HG03439 (cell line): Measurements from ENCODE around the gene CDK5RAP3.
A peak's percentile ranks its signal among the peaks of the same experiment; 100 is the strongest.

Experiments used
- ATAC-seq: cut with Tn5 transposase; IDR thresholded peaks from one replicate; pipeline ENCODE4 v1.9.1; 2021; ENCODE audit warnings: mild to moderate bottlenecking, moderate library complexity; ENCODE audit not compliant: unreplicated experiment

CDK5RAP3 gene

GRCh38 chr17:48022901-48023300 lies 52.0 kb downstream of the CDK5RAP3 start:
- no peak for ATAC-seq

GRCh38 chr17:48023400-48024148 lies 52.7 kb downstream of the CDK5RAP3 start:
- no peak for ATAC-seq

GRCh38 chr17:48024149-48025039 lies 53.5 kb downstream of the CDK5RAP3 start:
- ATAC-seq, result no peak

DNA sequence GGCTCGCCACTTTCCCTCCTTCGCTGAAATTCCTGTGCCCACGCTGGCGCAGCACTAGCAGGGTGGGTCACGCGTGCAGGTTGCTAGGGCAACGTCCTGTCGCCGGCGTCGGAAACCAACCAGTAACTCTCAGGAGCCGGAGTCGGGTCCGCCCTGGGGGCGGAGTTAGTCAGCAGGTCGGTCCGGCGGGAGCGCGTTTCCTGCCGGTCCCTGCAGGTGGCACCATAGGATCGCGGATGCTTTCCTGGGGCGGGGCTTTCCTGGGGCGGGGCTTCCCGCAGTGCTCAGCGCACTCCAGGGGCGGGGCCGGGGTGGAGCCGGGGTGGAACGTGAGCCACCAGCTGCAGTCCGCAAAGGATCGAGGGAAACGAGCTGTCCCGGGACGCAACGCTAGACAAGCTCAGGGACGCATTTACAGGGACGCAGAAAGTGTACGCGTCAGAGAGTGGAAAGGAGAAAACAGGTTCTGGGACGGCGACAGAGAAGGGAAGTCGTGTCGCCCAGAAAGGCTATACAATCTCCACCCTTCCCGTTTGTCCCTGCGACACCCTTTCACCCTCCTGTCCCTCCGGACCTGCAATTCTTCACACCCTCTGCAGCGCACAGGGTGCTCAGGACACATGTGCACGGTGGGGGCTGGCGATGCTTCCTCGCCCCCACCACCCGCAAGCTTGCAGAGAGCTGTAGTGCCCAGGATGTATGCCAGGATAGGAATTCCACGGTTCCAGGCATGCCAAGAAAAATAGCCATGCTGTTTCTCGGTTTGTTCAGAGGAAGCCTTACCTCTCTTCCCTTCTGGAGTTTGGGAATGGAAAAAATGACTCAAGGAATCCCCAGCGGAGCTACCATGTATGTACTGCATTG lies 54.4 kb downstream of the CDK5RAP3 start:
- peak; percentile 78 for ATAC-seq

DNA sequence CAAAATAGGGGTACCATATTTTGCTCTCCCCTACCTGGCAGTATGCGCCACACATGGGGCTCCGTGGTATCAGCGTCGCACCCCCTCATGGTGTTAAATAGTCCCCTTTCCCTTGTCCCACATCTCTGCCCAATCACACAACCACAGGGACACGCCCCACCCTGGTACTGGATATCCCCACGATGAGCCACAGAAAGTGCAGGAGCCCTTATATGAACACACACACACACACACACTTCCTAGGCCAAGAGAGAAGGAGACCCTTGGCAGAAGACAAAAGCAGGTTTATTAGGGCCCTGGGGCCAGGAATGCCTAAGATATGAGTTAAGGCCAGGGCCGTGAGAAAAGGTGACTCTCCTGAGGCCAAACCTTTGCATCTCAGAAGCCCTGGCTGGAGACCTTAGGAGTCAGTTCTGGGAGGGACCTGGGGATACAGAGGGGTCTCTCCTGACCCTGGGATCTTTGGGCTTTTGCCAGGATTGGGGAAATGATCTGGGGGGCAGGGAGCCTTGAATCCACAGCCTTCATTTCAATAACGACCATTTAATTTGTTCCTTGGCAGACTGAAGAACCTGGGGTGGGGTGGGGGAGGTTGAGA lies 55.1 kb downstream of the CDK5RAP3 start:
- ATAC-seq, result no peak

DNA sequence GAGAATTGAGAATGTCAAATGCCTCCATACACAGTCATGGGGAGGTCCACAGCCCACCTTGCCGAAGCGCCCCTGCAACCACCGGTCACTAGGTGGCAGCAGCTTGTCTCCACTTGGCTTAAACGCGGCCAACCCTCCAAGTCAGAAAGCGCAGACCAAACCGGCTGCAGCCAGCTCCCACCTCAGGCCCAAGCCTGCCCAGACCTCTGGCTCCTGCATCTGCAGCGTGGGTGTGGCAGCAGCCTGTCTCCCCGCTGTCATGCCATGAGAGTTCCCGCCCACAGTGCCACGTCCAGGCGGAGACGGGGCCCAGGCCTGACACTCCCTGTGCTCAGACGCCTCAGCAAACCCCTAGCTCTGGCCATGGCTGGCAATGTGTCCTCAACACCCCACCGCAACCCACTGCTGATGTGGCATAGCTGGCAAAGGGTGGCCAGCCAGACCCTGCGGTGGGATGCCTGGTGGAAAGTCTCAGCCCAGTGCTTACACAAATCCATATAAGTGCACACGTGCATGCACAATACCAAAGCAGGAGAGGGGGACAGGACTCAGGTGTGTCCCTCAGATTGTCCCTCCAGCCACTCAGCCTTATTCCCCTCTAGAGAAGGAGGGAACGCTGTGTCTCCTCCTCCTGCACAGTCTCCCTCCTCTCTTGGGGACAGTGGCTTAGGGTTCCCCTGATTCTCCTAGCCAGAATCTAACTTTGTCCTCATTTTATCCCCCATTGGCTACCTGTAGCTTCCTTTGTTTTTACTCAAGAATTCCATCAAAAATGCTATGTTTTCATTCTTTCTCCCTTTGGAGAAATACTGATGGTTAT lies 55.8 kb downstream of the CDK5RAP3 start:
- peak; percentile 34 for ATAC-seq

DNA sequence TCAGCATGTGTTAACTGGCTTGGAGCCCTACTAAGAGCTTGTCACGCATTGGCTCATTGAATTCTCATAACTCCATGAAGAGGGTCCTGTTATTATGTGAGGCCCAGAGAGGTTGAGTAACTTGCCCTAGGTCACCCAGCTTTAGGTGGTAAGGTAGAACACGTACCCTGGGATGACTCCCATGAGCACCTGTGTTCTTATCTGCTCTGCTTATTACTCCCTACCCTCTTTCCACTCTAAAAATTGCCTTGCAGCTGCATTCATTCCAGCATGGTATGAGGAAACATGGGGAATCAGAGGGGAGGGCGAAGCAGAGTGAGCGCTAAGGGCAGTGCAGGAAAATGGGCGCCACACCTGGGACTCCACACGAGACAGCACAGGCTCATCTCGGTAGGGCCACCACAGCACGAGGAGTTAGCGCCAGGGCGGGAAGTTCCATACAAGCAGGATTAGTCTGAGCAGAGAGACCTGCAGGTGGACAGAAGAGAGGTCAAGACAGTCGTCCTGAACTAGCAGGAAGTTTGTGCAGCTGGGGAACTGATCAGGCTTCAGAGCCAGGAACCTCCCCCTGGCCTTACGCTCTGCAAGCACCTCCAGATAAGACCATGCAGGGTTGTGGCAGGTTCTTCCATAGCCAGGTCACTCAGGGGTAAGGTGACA lies 56.5 kb downstream of the CDK5RAP3 start:
- ATAC-seq, result no peak

DNA sequence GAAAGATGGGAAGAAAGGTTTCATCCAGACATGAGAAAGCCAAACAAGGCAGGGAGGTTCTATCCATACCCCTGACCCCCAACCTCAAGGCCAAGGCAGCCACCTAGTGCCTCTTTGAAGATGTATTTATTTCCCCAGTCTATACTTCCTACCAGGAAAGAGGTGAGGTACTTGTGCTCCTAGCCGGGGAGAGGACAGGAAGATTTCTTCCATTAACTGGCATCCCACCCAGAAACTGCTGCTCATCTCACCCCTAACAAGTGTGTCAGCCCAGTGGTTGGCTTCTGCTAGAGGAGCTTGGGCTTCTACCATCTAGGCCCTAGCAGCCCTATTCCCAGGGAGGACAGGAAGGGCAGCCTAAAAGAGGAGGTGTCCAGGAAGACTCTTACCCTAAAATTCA lies 57.8 kb downstream of the CDK5RAP3 start:
- ATAC-seq, result no peak

GRCh38 chr17:48030531-48030930 lies 59.6 kb downstream of the CDK5RAP3 start:
- no peak for ATAC-seq
